GM18517 (cell line): ENCODE measurements around the gene SOHLH1.

Experiments used
- ATAC-seq: cut with Tn5 transposase; IDR thresholded peaks from one replicate; pipeline ENCODE4 v1.9.1; 2021; ENCODE audit warnings: mild to moderate bottlenecking, moderate library complexity; ENCODE audit not compliant: unreplicated experiment

Gene SOHLH1

GRCh38 chr9:135705376-135705775 is 6.1 kb upstream of the SOHLH1 start:
- no peak for ATAC-seq

GRCh38 chr9:135704483-135704882 is 5.2 kb upstream of the SOHLH1 start:
- no peak for ATAC-seq

- ATAC-seq = no peak
These were observed 4.4 kb upstream of the SOHLH1 start for GRCh38 chr9:135703726-135704125.

- ATAC-seq = no peak
These were observed 2.9 kb upstream of the SOHLH1 start, which contains the start of gene KCNT1 for GRCh38 chr9:135701959-135702721. Gene KCNT1, plus strand, starts transcription at chr9:135702185. Its CDS starts 74 bp downstream, at chr9:135702259.

- ATAC-seq = no peak
These were observed 2.0 kb upstream of the SOHLH1 start for GRCh38 chr9:135701067-135701958.

- ATAC-seq = no peak
These were observed 1.2 kb upstream of the SOHLH1 start for GRCh38 chr9:135700525-135700924.

GRCh38 chr9:135698767-135699166 is 514 bp downstream of the SOHLH1 start:
- no peak for ATAC-seq

- ATAC-seq = no peak
These were observed 1.0 kb downstream of the SOHLH1 start for GRCh38 chr9:135698236-135698635.

GRCh38 chr9:135697226-135697625 is 2.1 kb downstream of the SOHLH1 start:
- no peak for ATAC-seq

GRCh38 chr9:135696446-135696845 is 2.8 kb downstream of the SOHLH1 start:
- ATAC-seq = no peak

GRCh38 chr9:135695642-135696041 is 3.6 kb downstream of the SOHLH1 start:
- ATAC-seq = no peak

- no peak for ATAC-seq
These were observed 4.2 kb downstream of the SOHLH1 start for GRCh38 chr9:135695036-135695435.

- no peak for ATAC-seq
These were observed 4.9 kb downstream of the SOHLH1 start for GRCh38 chr9:135694414-135694813.

GRCh38 chr9:135693771-135694170 is 5.5 kb downstream of the SOHLH1 start:
- no peak for ATAC-seq

GRCh38 chr9:135693265-135693664 is 6.0 kb downstream of the SOHLH1 start:
- ATAC-seq = no peak

- ATAC-seq = no peak
These were observed 6.9 kb downstream of the SOHLH1 start for GRCh38 chr9:135692410-135692809.

GRCh38 chr9:135690836-135691570 is 8.3 kb downstream of the SOHLH1 start:
- ATAC-seq = no peak

- no peak for ATAC-seq
These were observed 10.3 kb downstream of the SOHLH1 start for GRCh38 chr9:135689011-135689410.

- ATAC-seq = no peak
These were observed 12.1 kb downstream of the SOHLH1 start for GRCh38 chr9:135687216-135687615.

- ATAC-seq = no peak
These were observed 14.6 kb downstream of the SOHLH1 start for GRCh38 chr9:135684691-135685090.

GRCh38 chr9:135683401-135684034 is 15.8 kb downstream of the SOHLH1 start:
- no peak for ATAC-seq
